GM23338 (cell line): ENCODE measurements around the gene RNF213. TPM values are rescaled to one million over a fixed set of nuclear protein-coding genes. Genes with fewer than 3 reads are reported as not detected.
A peak's percentile ranks its signal among the peaks of the same experiment; 100 is the strongest.

Source experiments
- ATAC-seq: fragments of 200-7000 bp; cut with Tn5 transposase; 3 replicates; pipeline ENCODE4 v1.9.1; 2020
- DNase-seq: peaks from one replicate; pipeline ENCODE4 v3.0.0-alpha.2; 2015; ENCODE audit warnings: low spot score
- H2AFZ ChIP-seq: fragments of 200-600 bp; sonication (generic); 2 replicates; pipeline ENCODE4 v1.8.0; 2016; ENCODE audit warnings: antibody characterized with exemption, mild to moderate bottlenecking, moderate library complexity
- H3F3A ChIP-seq: fragments of 200-600 bp; sonication (generic); replicated peaks from 2 replicates; pipeline ENCODE4 v1.8.0; 2017; ENCODE audit warnings: antibody characterized with exemption, mixed run types, low read depth
- H3K27ac ChIP-seq: fragments of 200-600 bp; sonication (generic); 2 replicates; pipeline ENCODE4 v1.6.1; 2016; ENCODE audit warnings: low read depth
- H3K27me3 ChIP-seq: fragments of 200-600 bp; sonication (generic); 2 replicates; pipeline ENCODE4 v1.8.0; 2016; ENCODE audit warnings: mild to moderate bottlenecking, mixed run types, moderate library complexity; ENCODE audit not compliant: insufficient read depth
- H3K36me3 ChIP-seq: fragments of 200-600 bp; sonication (generic); 2 replicates; pipeline ENCODE4 v1.8.0; 2016; ENCODE audit warnings: mild to moderate bottlenecking; ENCODE audit not compliant: insufficient read depth
- H3K4me1 ChIP-seq: fragments of 200-600 bp; sonication (generic); 2 replicates; pipeline ENCODE4 v1.8.0; 2016; ENCODE audit warnings: mild to moderate bottlenecking, moderate library complexity; ENCODE audit not compliant: insufficient read depth
- H3K4me2 ChIP-seq: fragments of 200-600 bp; sonication (generic); 2 replicates; pipeline ENCODE4 v1.7.1; 2017; ENCODE audit warnings: mixed run types
- H3K4me3 ChIP-seq: fragments of 200-600 bp; sonication (generic); 2 replicates; pipeline ENCODE4 v1.6.1; 2016; ENCODE audit warnings: mixed run types
- H3K79me2 ChIP-seq: fragments of 200-600 bp; sonication (generic); replicated peaks from 2 replicates; pipeline ENCODE4 v1.8.0; 2017; ENCODE audit warnings: mild to moderate bottlenecking; ENCODE audit not compliant: insufficient read depth
- H3K9me2 ChIP-seq: fragments of 200-600 bp; sonication (generic); 2 replicates; pipeline ENCODE4 v1.8.0; 2017; ENCODE audit not compliant: insufficient read depth
- H4K20me1 ChIP-seq: fragments of 200-600 bp; sonication (generic); replicated peaks from 2 replicates; pipeline ENCODE4 v1.8.0; 2017; ENCODE audit warnings: mild to moderate bottlenecking; ENCODE audit not compliant: insufficient read depth
- H3K27ac Mint-ChIP-seq: 2 replicates; pipeline ENCODE4 v1.8.0; 2020; ENCODE audit warnings: inconsistent platforms, mild to moderate bottlenecking, moderate library complexity, mixed read lengths
- H3K27me3 Mint-ChIP-seq: 3 replicates; pipeline ENCODE4 v1.8.0; 2022; ENCODE audit warnings: low read depth, mild to moderate bottlenecking, moderate library complexity, mixed read lengths, inconsistent platforms; ENCODE audit not compliant: insufficient read depth, poor library complexity
- H3K36me3 Mint-ChIP-seq: 3 replicates; pipeline ENCODE4 v1.8.0; 2021; ENCODE audit warnings: low read depth, mild to moderate bottlenecking, inconsistent platforms, moderate library complexity, mixed read lengths
- H3K4me1 Mint-ChIP-seq: 3 replicates; pipeline ENCODE4 v1.8.0; 2020; ENCODE audit warnings: mild to moderate bottlenecking, inconsistent platforms, mixed read lengths
- H3K4me3 Mint-ChIP-seq: 3 replicates; pipeline ENCODE4 v1.8.0; 2021; ENCODE audit warnings: moderate library complexity, mild to moderate bottlenecking, inconsistent platforms, mixed read lengths
- H3K9me3 Mint-ChIP-seq: 3 replicates; pipeline ENCODE4 v1.8.0; 2020; ENCODE audit warnings: moderate library complexity, mild to moderate bottlenecking, inconsistent platforms, mixed read lengths
- CREB1 ChIP-seq: fragments of 250-450 bp; sonication (Bioruptor Pico); IDR thresholded peaks from 2 replicates; pipeline ENCODE4 v1.5.0; 2020; ENCODE audit warnings: low read depth, mild to moderate bottlenecking, moderate library complexity
- EZH2phosphoT487 ChIP-seq: fragments of 200-600 bp; sonication (generic); IDR thresholded peaks from one replicate; pipeline ENCODE4 v1.8.1; 2018; ENCODE audit warnings: antibody characterized with exemption; ENCODE audit not compliant: unreplicated experiment
- STAT1 ChIP-seq: IDR thresholded peaks from one replicate; pipeline ENCODE4 v1.6.1; 2016; ENCODE audit warnings: antibody characterized with exemption; ENCODE audit not compliant: unreplicated experiment
- ZNF114 ChIP-seq: fragments of 250-450 bp; sonication (Bioruptor Pico); IDR thresholded peaks from 2 replicates; pipeline ENCODE4 v1.5.0; 2020; ENCODE audit warnings: mild to moderate bottlenecking, moderate library complexity
- polyA plus RNA-seq: library from polyadenylated mRNA; unstranded; fragments of >200 nt; fragmentation: Nextera tagmentation; extraction: Ambion mirVana; gene quantifications from 2 replicates; pipeline ENCODE4 v1.2.1, GENCODE V29; 2016
- total RNA-seq: library from RNA; depleted of rRNA; stranded (reverse); fragments of >200 nt; shearing (Covaris generic); gene quantifications from 2 replicates; pipeline ENCODE4 v1.2.3, GENCODE V29; 2014
- TF ChIP-seq, protein P1 (sequence below): fragments of 250-450 bp; sonication (Bioruptor Pico); IDR thresholded peaks from 2 replicates; pipeline ENCODE4 v1.5.0; 2020; ENCODE audit warnings: mild to moderate bottlenecking, moderate library complexity
- TF ChIP-seq, protein P2 (sequence below): IDR thresholded peaks from one replicate; pipeline ENCODE4 v1.6.1; 2018; ENCODE audit warnings: antibody characterized with exemption; ENCODE audit not compliant: unreplicated experiment
- TF ChIP-seq, protein P3 (sequence below), 2 experiments: fragments of 200-600 bp in 1 of 2; sonication (generic) in 1 of 2; conservative IDR thresholded peaks; 2 replicates each; pipeline versions ENCODE4 v1.5.1 to v1.6.1; 2016 to 2017; ENCODE audit warnings: antibody characterized with exemption in 2 of 2, low read depth in 2 of 2, mild to moderate bottlenecking in 2 of 2, moderate library complexity in 1 of 2

Gene RNF213
- total and polyA plus RNA-seq, 2 experiments from 2014 or later: 21.2 to 67.2 TPM

DNA sequence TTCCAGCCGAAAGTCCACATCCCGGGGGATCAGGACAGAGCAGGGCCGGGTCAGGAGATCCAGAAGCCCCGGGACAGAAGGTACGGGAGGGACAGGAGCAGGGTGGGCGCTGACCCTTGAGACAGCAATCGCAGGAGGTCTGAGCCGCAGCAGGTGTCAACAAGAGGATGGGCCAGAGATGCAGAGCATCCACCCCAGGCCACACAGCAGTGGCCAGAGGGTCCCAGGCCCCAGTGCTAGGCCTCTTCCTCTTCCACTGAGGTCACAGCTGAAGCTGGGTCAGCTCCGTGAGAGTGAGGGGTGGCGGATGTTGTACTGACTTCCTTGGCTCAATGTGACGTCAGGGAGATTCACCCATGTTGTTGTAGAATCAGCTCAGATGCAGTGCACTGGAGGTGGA, 8.7 kb upstream of the RNF213 start (continued):
- TF ChIP-seq, protein P1, sequence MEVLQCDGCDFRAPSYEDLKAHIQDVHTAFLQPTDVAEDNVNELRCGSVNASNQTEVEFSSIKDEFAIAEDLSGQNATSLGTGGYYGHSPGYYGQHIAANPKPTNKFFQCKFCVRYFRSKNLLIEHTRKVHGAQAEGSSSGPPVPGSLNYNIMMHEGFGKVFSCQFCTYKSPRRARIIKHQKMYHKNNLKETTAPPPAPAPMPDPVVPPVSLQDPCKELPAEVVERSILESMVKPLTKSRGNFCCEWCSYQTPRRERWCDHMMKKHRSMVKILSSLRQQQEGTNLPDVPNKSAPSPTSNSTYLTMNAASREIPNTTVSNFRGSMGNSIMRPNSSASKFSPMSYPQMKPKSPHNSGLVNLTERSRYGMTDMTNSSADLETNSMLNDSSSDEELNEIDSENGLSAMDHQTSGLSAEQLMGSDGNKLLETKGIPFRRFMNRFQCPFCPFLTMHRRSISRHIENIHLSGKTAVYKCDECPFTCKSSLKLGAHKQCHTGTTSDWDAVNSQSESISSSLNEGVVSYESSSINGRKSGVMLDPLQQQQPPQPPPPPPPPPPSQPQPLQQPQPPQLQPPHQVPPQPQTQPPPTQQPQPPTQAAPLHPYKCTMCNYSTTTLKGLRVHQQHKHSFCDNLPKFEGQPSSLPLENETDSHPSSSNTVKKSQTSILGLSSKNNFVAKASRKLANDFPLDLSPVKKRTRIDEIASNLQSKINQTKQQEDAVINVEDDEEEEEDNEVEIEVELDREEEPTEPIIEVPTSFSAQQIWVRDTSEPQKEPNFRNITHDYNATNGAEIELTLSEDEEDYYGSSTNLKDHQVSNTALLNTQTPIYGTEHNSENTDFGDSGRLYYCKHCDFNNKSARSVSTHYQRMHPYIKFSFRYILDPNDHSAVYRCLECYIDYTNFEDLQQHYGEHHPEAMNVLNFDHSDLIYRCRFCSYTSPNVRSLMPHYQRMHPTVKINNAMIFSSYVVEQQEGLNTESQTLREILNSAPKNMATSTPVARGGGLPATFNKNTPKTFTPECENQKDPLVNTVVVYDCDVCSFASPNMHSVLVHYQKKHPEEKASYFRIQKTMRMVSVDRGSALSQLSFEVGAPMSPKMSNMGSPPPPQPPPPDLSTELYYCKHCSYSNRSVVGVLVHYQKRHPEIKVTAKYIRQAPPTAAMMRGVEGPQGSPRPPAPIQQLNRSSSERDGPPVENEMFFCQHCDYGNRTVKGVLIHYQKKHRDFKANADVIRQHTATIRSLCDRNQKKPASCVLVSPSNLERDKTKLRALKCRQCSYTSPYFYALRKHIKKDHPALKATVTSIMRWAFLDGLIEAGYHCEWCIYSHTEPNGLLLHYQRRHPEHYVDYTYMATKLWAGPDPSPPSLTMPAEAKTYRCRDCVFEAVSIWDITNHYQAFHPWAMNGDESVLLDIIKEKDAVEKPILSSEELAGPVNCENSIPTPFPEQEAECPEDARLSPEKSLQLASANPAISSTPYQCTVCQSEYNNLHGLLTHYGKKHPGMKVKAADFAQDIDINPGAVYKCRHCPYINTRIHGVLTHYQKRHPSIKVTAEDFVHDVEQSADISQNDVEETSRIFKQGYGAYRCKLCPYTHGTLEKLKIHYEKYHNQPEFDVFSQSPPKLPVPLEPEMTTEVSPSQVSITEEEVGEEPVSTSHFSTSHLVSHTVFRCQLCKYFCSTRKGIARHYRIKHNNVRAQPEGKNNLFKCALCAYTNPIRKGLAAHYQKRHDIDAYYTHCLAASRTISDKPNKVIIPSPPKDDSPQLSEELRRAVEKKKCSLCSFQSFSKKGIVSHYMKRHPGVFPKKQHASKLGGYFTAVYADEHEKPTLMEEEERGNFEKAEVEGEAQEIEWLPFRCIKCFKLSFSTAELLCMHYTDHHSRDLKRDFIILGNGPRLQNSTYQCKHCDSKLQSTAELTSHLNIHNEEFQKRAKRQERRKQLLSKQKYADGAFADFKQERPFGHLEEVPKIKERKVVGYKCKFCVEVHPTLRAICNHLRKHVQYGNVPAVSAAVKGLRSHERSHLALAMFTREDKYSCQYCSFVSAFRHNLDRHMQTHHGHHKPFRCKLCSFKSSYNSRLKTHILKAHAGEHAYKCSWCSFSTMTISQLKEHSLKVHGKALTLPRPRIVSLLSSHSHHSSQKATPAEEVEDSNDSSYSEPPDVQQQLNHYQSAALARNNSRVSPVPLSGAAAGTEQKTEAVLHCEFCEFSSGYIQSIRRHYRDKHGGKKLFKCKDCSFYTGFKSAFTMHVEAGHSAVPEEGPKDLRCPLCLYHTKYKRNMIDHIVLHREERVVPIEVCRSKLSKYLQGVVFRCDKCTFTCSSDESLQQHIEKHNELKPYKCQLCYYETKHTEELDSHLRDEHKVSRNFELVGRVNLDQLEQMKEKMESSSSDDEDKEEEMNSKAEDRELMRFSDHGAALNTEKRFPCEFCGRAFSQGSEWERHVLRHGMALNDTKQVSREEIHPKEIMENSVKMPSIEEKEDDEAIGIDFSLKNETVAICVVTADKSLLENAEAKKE (CRISPR knock-in tag): no peak
- TF ChIP-seq ZNF114 (no peak), CREB1 (CRISPR knock-in tag) (no peak), STAT1 (no peak), EZH2phosphoT487 (no peak)
- TF ChIP-seq, protein P2, sequence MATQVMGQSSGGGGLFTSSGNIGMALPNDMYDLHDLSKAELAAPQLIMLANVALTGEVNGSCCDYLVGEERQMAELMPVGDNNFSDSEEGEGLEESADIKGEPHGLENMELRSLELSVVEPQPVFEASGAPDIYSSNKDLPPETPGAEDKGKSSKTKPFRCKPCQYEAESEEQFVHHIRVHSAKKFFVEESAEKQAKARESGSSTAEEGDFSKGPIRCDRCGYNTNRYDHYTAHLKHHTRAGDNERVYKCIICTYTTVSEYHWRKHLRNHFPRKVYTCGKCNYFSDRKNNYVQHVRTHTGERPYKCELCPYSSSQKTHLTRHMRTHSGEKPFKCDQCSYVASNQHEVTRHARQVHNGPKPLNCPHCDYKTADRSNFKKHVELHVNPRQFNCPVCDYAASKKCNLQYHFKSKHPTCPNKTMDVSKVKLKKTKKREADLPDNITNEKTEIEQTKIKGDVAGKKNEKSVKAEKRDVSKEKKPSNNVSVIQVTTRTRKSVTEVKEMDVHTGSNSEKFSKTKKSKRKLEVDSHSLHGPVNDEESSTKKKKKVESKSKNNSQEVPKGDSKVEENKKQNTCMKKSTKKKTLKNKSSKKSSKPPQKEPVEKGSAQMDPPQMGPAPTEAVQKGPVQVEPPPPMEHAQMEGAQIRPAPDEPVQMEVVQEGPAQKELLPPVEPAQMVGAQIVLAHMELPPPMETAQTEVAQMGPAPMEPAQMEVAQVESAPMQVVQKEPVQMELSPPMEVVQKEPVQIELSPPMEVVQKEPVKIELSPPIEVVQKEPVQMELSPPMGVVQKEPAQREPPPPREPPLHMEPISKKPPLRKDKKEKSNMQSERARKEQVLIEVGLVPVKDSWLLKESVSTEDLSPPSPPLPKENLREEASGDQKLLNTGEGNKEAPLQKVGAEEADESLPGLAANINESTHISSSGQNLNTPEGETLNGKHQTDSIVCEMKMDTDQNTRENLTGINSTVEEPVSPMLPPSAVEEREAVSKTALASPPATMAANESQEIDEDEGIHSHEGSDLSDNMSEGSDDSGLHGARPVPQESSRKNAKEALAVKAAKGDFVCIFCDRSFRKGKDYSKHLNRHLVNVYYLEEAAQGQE: no peak

DNA sequence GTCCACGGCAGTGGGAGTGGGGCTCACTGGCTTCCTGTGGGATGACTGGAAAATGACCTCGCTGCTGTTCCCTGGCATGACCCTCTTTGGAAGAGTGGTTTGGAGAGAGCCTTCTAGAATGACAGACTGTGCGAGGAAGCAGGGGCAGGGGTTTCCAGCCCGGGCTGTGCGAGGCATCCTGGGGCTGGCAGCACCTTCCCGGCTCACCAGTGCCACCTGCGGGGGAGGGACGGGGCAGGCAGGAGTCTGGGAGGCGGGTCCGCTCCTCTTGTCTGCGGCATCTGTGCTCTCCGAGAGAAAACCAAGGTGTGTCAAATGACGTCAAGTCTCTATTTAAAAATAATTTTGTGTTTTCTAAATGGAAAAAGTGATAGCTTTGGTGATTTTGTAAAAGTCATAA, 7.8 kb upstream of the RNF213 start:
- no peaks in the 10 kb centered on the region for H3K9me2 ChIP-seq
- Mint-ChIP-seq H3K27ac (no peak overlapping the region), H3K9me3 (no peaks in the 10 kb centered on the region), H3K36me3 (0 out of 3 replicates have a peak, but pooled peaks cover 3% of the 10 kb centered on the region), H3K4me3 (no peak overlapping the region), H3K27me3 (peaks cover 13% of the 10 kb centered on the region), H3K4me1 (peaks cover 19% of the 10 kb centered on the region)
- ATAC-seq: peak; percentile 89
- TF ChIP-seq, protein P3, sequence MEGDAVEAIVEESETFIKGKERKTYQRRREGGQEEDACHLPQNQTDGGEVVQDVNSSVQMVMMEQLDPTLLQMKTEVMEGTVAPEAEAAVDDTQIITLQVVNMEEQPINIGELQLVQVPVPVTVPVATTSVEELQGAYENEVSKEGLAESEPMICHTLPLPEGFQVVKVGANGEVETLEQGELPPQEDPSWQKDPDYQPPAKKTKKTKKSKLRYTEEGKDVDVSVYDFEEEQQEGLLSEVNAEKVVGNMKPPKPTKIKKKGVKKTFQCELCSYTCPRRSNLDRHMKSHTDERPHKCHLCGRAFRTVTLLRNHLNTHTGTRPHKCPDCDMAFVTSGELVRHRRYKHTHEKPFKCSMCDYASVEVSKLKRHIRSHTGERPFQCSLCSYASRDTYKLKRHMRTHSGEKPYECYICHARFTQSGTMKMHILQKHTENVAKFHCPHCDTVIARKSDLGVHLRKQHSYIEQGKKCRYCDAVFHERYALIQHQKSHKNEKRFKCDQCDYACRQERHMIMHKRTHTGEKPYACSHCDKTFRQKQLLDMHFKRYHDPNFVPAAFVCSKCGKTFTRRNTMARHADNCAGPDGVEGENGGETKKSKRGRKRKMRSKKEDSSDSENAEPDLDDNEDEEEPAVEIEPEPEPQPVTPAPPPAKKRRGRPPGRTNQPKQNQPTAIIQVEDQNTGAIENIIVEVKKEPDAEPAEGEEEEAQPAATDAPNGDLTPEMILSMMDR (conservative IDR thresholded peaks at IDR 0.05; ENCODE audit: low read depth in 2 of 2): peak; percentile 48 to 78
- TF ChIP-seq EZH2phosphoT487: no peak
- no peak overlapping the region for H3K27ac ChIP-seq
- H3F3A ChIP-seq: peaks cover 12% of the 10 kb centered on the region
- H2AFZ ChIP-seq: no peak overlapping the region
- no peaks in the 10 kb centered on the region for H3K27me3 ChIP-seq
- no peaks in the 10 kb centered on the region; the same call in 1 of the 2 replicates for H4K20me1 ChIP-seq
- H3K36me3 ChIP-seq: no peaks in the 10 kb centered on the region
- peak; percentile 85 for DNase-seq
- H3K4me1 ChIP-seq: peaks cover 16% of the 10 kb centered on the region
- H3K4me2 ChIP-seq: no peak overlapping the region
- no peak overlapping the region for H3K4me3 ChIP-seq
- no peaks in the 10 kb centered on the region for H3K79me2 ChIP-seq
